GM12878 (cell line): ENCODE data around the gene ATF7. TPM values are rescaled to one million over a fixed set of nuclear protein-coding genes. Genes with fewer than 3 reads are reported as not detected.
A peak's percentile ranks its signal among the peaks of the same experiment; 100 is the strongest.

Experiments
- ATAC-seq: fragments of 200-7000 bp; cut with Tn5 transposase; 3 replicates; pipeline ENCODE4 v1.9.1; 2020; ENCODE audit warnings: mild to moderate bottlenecking, moderate library complexity
- BruUV-seq: library from RNA; stranded (reverse); fragments of 400-500 nt; replicated peaks from 2 replicates; lab custom pipeline; 2021; lab: Mats Ljungman, UMichigan
- CTCF ChIA-PET: fragments of 300-600 bp; sonication (Branson Sonifier 250); formaldehyde crosslinking; extraction: SDS; loops from one replicate; lab custom pipeline; 2021; ENCODE audit warnings: inconsistent platforms; lab: Yijun Ruan, JAX
- POLR2A ChIA-PET: fragments of 350-600 bp; formaldehyde crosslinking; extraction: SDS; loops from one replicate; lab custom pipeline; 2021; ENCODE audit warnings: inconsistent platforms; lab: Charles Lee
- RAD21 ChIA-PET: fragments of 300-600 bp; sonication (Branson Sonifier 250); formaldehyde crosslinking; loops from one replicate; lab custom pipeline; 2023; ENCODE audit warnings: antibody characterized with exemption; ENCODE audit not compliant: unreplicated experiment; lab: Charles Lee
- SMC1A ChIA-PET: fragments of 300-600 bp; sonication (Branson Sonifier 250); formaldehyde crosslinking; loops from one replicate; lab custom pipeline; 2023; ENCODE audit not compliant: unreplicated experiment, uncharacterized antibody; lab: Charles Lee
- DNase-seq: peaks from one replicate; pipeline ENCODE4 v3.0.0-alpha.2; 2011; ENCODE audit warnings: low read depth, low spot score
- FAIRE-seq: peaks from 3 replicates; lab custom pipeline; 2011; peaks lifted over from hg19 to GRCh38; lab: Jason Lieb, UNC
- H2AFZ ChIP-seq: 2 replicates; pipeline ENCODE4 v1.6.0; 2011; ENCODE audit warnings: low read depth, low read length, control low read depth; ENCODE audit not compliant: control insufficient read depth
- H3K27ac ChIP-seq: 2 replicates; pipeline ENCODE4 v1.5.1; 2011; ENCODE audit warnings: control low read depth; ENCODE audit not compliant: control insufficient read depth, insufficient read depth
- H3K27me3 ChIP-seq, 2 experiments: replicated peaks in 1 of 2; 2 replicates each; pipeline versions ENCODE4 v1.6.0 to v1.6.1; 2011; ENCODE audit warnings: low read length in 1 of 2; ENCODE audit not compliant: control insufficient read depth in 2 of 2, insufficient read depth in 2 of 2
- H3K36me3 ChIP-seq, 2 experiments: 2 replicates each; pipeline ENCODE4 v1.5.1; 2011; ENCODE audit warnings: low read length in 1 of 2; ENCODE audit not compliant: control insufficient read depth in 2 of 2, insufficient read depth in 2 of 2
- H3K4me1 ChIP-seq: 2 replicates; pipeline ENCODE4 v1.6.1; 2011; ENCODE audit warnings: mild to moderate bottlenecking, low read length, moderate library complexity, mixed read lengths; ENCODE audit not compliant: control insufficient read depth, insufficient read depth
- H3K4me2 ChIP-seq: 2 replicates; pipeline ENCODE4 v1.6.0; 2011; ENCODE audit warnings: control low read depth; ENCODE audit not compliant: control insufficient read depth, insufficient read depth
- H3K4me3 ChIP-seq: fragments of 200-600 bp; sonication (generic); 2 replicates; pipeline ENCODE4 v1.5.1; 2016
- H3K79me2 ChIP-seq: 2 replicates; pipeline ENCODE4 v1.6.0; 2011; ENCODE audit warnings: low read length; ENCODE audit not compliant: control insufficient read depth, insufficient read depth
- H3K9ac ChIP-seq: 2 replicates; pipeline ENCODE4 v1.8.0; 2011; ENCODE audit warnings: low read length, control low read depth, mixed read lengths; ENCODE audit not compliant: control insufficient read depth, insufficient read depth
- H3K9me3 ChIP-seq: replicated peaks from 3 replicates; pipeline ENCODE4 v1.5.1; 2011; ENCODE audit warnings: mild to moderate bottlenecking, low read length; ENCODE audit not compliant: control insufficient read depth, insufficient read depth
- H4K20me1 ChIP-seq: 2 replicates; pipeline ENCODE4 v1.6.0; 2011; ENCODE audit not compliant: control insufficient read depth, insufficient read depth
- ATF2 ChIP-seq: IDR thresholded peaks from 2 replicates; pipeline ENCODE4 v1.6.1; 2012; ENCODE audit warnings: low read length, inconsistent platforms
- HDAC2 ChIP-seq: fragments of 200-600 bp; sonication (generic); IDR thresholded peaks from 2 replicates; pipeline ENCODE4 v1.6.1; 2017
- KAT2A ChIP-seq: conservative IDR thresholded peaks from 2 replicates; pipeline ENCODE4 v1.6.1; 2011; ENCODE audit warnings: low read depth, low read length; ENCODE audit not compliant: control insufficient read depth
- MYB ChIP-seq: fragments of 150-350 bp; IDR thresholded peaks from 2 replicates; pipeline ENCODE4 v1.6.1; 2014; ENCODE audit warnings: mild to moderate bottlenecking, low read depth, low read length, borderline replicate concordance
- ZSCAN29 ChIP-seq: fragments of 450-650 bp; IDR thresholded peaks from 2 replicates; pipeline ENCODE4 v1.6.1; 2017; ENCODE audit warnings: mild to moderate bottlenecking, moderate library complexity
- WGBS: methylation state at CpG from one replicate; pipeline ENCODE4 v1.1.6; 2016; ENCODE audit warnings: low lambda C conversion rate; ENCODE audit not compliant: insufficient replicate concordance, insufficient coverage; ENCODE audit errors: missing lambda C conversion rate; 5-methylcytosine and 5-hydroxymethylcytosine counted together
- in situ Hi-C: fragments of 300-500 bp; cut with MboI; formaldehyde crosslinking; loops from 9 replicates; pipeline ENCODE4 v1.14.3; 2018; ENCODE audit warnings: mixed read lengths
- intact Hi-C: fragments of 100-400 bp; cut with micrococcal nuclease; formaldehyde crosslinking; loops from one replicate; pipeline ENCODE4 v1.14.2; 2022; ENCODE audit not compliant: unreplicated experiment
- polyA plus RNA-seq, 11 experiments: library from polyadenylated mRNA; depleted of rRNA in 4 of 11; unstranded in 6 of 11; stranded (reverse) in 5 of 11; fragments of >200 nt; fragmentation: Nextera tagmentation in 4 of 11; fragmentation: Illumina TruSeq in 1 of 11; extraction: Ambion mirVana in 4 of 11; extraction: Trizol in 1 of 11; gene quantifications; 1 replicate in 1 of 11; 2 replicates in 10 of 11; pipeline versions ENCODE4 v1.2.1 to v1.2.3, GENCODE V29; 2011 to 2016; ENCODE audit warnings: inconsistent platforms in 2 of 11, missing spikeins in 2 of 11, low read depth in 1 of 11
- total RNA-seq, 4 experiments: library from RNA; depleted of rRNA in 3 of 4; stranded (reverse); fragments of >200 nt in 3 of 4; fragmentation: Illumina TruSeq in 1 of 4; extraction: Trizol in 1 of 4; gene quantifications; 2 replicates each; pipeline versions ENCODE4 v1.2.1 to v1.2.3, GENCODE V29; 2013 to 2021
- TF ChIP-seq, protein P1 (sequence below): fragments of 450-650 bp; formaldehyde crosslinking; IDR thresholded peaks from 2 replicates; pipeline ENCODE4 v1.5.0; 2022; ENCODE audit warnings: mild to moderate bottlenecking, missing genetic modification characterization
- TF ChIP-seq, protein P2 (sequence below): fragments of 150-350 bp; IDR thresholded peaks from 2 replicates; pipeline ENCODE4 v1.6.1; 2016; ENCODE audit warnings: low read depth, low read length
- TF ChIP-seq, protein P3 (sequence below), 3 experiments: IDR thresholded peaks in 2 of 3; conservative IDR thresholded peaks in 1 of 3; 2 replicates each; pipeline ENCODE4 v1.5.1; 2011; ENCODE audit warnings: low read depth in 3 of 3, low read length in 3 of 3, mild to moderate bottlenecking in 3 of 3, control low read depth in 2 of 3, moderate library complexity in 2 of 3, inconsistent platforms in 1 of 3, mixed read lengths in 1 of 3; ENCODE audit not compliant: control insufficient read depth in 2 of 3, insufficient read depth in 1 of 3; ENCODE audit errors: extremely low read depth in 1 of 3

ATF7 gene
- total and polyA plus RNA-seq, 10 of the 15 experiments (the other 5 are each of a cell fraction or from before 2014, with no cell fraction given): 9.1 to 30.7 (median 21.8) TPM

GRCh38 chr12:53551889-53552291 lies 74.3 kb downstream of the ATF7 start:
- RAD21 ChIA-PET: interaction anchor here (0.8 to 2.4 kb wide), 12 partner anchors 8 to 201 kb away, joined by 3 to 13 read pairs (median 5); partner anchors contain the start of genes ATP5MC2 and TARBP2
- SMC1A ChIA-PET: interaction anchor here (0.7 to 2.7 kb wide), 15 partner anchors 9 to 127 kb away, joined by 3 to 16 read pairs (median 4); partner anchors contain the start of gene ATP5MC2
- Histone ChIP-seq H3K9ac (no peak overlapping the region), H3K4me1 (no peaks in the 10 kb centered on the region), H3K79me2 (no peaks in the 10 kb centered on the region), H3K27me3 (no peaks in the 10 kb centered on the region), H3K9me3 (no peaks in the 10 kb centered on the region), H3K4me3 (no peak overlapping the region), H3K4me2 (no peak overlapping the region), H4K20me1 (no peaks in the 10 kb centered on the region), H2AFZ (no peak overlapping the region), H3K27ac (no peak overlapping the region), H3K36me3 (peaks cover 1 to 12% of the 10 kb centered on the region in 2 experiments; a peak in 3 of 4 replicates)
- ATAC-seq (no peak; the same call in 2 of the 3 replicates), FAIRE-seq (peak; percentile 49), DNase-seq (no peak)
- WGBS: 93% methylated on average over 2 of the region's 2 CpGs
- in situ Hi-C loops: no loop called here
- POLR2A ChIA-PET: interaction anchor here (0.6 to 1.3 kb wide), 8 partner anchors 8 to 205 kb away, joined by 3 to 9 read pairs (median 4); no protein-coding TSS in a partner anchor
- no TSS peak for BruUV-seq
- CTCF ChIA-PET: interaction anchor here (0.6 to 3.3 kb wide), 15 partner anchors 9 to 204 kb away, joined by 3 to 26 read pairs (median 4); partner anchors contain the start of gene ATP5MC2
- intact Hi-C loops: no loop called here
- no peak for TF ChIP-seq ZSCAN29
- TF ChIP-seq, protein P1, sequence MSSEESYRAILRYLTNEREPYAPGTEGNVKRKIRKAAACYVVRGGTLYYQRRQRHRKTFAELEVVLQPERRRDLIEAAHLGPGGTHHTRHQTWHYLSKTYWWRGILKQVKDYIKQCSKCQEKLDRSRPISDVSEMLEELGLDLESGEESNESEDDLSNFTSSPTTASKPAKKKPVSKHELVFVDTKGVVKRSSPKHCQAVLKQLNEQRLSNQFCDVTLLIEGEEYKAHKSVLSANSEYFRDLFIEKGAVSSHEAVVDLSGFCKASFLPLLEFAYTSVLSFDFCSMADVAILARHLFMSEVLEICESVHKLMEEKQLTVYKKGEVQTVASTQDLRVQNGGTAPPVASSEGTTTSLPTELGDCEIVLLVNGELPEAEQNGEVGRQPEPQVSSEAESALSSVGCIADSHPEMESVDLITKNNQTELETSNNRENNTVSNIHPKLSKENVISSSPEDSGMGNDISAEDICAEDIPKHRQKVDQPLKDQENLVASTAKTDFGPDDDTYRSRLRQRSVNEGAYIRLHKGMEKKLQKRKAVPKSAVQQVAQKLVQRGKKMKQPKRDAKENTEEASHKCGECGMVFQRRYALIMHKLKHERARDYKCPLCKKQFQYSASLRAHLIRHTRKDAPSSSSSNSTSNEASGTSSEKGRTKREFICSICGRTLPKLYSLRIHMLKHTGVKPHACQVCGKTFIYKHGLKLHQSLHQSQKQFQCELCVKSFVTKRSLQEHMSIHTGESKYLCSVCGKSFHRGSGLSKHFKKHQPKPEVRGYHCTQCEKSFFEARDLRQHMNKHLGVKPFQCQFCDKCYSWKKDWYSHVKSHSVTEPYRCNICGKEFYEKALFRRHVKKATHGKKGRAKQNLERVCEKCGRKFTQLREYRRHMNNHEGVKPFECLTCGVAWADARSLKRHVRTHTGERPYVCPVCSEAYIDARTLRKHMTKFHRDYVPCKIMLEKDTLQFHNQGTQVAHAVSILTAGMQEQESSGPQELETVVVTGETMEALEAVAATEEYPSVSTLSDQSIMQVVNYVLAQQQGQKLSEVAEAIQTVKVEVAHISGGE (CRISPR knock-in tag): no peak
- no peak for TF ChIP-seq HDAC2
- TF ChIP-seq KAT2A: no peak
- TF ChIP-seq, protein P2, sequence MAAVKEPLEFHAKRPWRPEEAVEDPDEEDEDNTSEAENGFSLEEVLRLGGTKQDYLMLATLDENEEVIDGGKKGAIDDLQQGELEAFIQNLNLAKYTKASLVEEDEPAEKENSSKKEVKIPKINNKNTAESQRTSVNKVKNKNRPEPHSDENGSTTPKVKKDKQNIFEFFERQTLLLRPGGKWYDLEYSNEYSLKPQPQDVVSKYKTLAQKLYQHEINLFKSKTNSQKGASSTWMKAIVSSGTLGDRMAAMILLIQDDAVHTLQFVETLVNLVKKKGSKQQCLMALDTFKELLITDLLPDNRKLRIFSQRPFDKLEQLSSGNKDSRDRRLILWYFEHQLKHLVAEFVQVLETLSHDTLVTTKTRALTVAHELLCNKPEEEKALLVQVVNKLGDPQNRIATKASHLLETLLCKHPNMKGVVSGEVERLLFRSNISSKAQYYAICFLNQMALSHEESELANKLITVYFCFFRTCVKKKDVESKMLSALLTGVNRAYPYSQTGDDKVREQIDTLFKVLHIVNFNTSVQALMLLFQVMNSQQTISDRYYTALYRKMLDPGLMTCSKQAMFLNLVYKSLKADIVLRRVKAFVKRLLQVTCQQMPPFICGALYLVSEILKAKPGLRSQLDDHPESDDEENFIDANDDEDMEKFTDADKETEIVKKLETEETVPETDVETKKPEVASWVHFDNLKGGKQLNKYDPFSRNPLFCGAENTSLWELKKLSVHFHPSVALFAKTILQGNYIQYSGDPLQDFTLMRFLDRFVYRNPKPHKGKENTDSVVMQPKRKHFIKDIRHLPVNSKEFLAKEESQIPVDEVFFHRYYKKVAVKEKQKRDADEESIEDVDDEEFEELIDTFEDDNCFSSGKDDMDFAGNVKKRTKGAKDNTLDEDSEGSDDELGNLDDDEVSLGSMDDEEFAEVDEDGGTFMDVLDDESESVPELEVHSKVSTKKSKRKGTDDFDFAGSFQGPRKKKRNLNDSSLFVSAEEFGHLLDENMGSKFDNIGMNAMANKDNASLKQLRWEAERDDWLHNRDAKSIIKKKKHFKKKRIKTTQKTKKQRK: no peak
- no peak for TF ChIP-seq ATF2
- TF ChIP-seq, protein P3, sequence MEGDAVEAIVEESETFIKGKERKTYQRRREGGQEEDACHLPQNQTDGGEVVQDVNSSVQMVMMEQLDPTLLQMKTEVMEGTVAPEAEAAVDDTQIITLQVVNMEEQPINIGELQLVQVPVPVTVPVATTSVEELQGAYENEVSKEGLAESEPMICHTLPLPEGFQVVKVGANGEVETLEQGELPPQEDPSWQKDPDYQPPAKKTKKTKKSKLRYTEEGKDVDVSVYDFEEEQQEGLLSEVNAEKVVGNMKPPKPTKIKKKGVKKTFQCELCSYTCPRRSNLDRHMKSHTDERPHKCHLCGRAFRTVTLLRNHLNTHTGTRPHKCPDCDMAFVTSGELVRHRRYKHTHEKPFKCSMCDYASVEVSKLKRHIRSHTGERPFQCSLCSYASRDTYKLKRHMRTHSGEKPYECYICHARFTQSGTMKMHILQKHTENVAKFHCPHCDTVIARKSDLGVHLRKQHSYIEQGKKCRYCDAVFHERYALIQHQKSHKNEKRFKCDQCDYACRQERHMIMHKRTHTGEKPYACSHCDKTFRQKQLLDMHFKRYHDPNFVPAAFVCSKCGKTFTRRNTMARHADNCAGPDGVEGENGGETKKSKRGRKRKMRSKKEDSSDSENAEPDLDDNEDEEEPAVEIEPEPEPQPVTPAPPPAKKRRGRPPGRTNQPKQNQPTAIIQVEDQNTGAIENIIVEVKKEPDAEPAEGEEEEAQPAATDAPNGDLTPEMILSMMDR (IDR thresholded peaks at IDR 0.05 in 2 of 3, conservative IDR thresholded peaks at IDR 0.05 in 1 of 3; ENCODE audit: control insufficient read depth in 2 of 3, extremely low read depth in 1 of 3, insufficient read depth in 1 of 3, low read depth in 3 of 3, low read length in 3 of 3): 0 out of 6 replicates have a peak, but pooled peaks of 1 of the 3 experiments have one; percentile 6
- TF ChIP-seq MYB: no peak
